K562 (cell line): Measurements from ENCODE around the gene PCDH1. TPM values are rescaled to one million over a fixed set of nuclear protein-coding genes. Genes with fewer than 3 reads are reported as not detected.

Experiments used
- CC2D1A ChIP-seq: fragments of 450-650 bp; IDR thresholded peaks from 2 replicates; pipeline ENCODE4 v1.6.1; 2017; ENCODE audit warnings: mild to moderate bottlenecking
- CXXC5 ChIP-seq: fragments of 250-450 bp; sonication (Bioruptor Pico); IDR thresholded peaks from 2 replicates; pipeline ENCODE4 v1.8.0; 2022; ENCODE audit warnings: inconsistent platforms, mild to moderate bottlenecking, moderate library complexity
- ERF ChIP-seq: fragments of 450-650 bp; formaldehyde crosslinking; IDR thresholded peaks from 2 replicates; pipeline ENCODE4 v1.4.0; 2020; ENCODE audit warnings: mild to moderate bottlenecking, mixed read lengths
- EZH2 ChIP-seq: IDR thresholded peaks from 2 replicates; pipeline ENCODE4 v1.6.1; 2012; ENCODE audit warnings: low read depth, mild to moderate bottlenecking, inconsistent platforms, low read length, borderline replicate concordance
- FOXA1 ChIP-seq: fragments of 450-650 bp; IDR thresholded peaks from 2 replicates; pipeline ENCODE4 v1.6.1; 2016; ENCODE audit warnings: mild to moderate bottlenecking, borderline replicate concordance
- GABPB2 ChIP-seq: fragments of 250-450 bp; sonication (Bioruptor Pico); conservative IDR thresholded peaks from 2 replicates; pipeline ENCODE4 v1.5.1; 2021; ENCODE audit warnings: mild to moderate bottlenecking
- GTF2F1 ChIP-seq: IDR thresholded peaks from 2 replicates; pipeline ENCODE4 v1.6.1; 2011; ENCODE audit warnings: low read depth, low read length, improper control_type of control experiment
- KLF13 ChIP-seq: fragments of 450-650 bp; IDR thresholded peaks from 2 replicates; pipeline ENCODE4 v1.6.1; 2016; ENCODE audit warnings: missing genetic modification characterization, low read depth, mild to moderate bottlenecking, missing compliant biosample characterization, moderate library complexity, borderline replicate concordance
- MTF1 ChIP-seq: fragments of 250-450 bp; sonication (Bioruptor Pico); IDR thresholded peaks from 2 replicates; pipeline ENCODE4 v1.9.0; 2021; ENCODE audit warnings: moderate library complexity, mild to moderate bottlenecking, inconsistent platforms, borderline replicate concordance
- NFIX ChIP-seq: fragments of 250-450 bp; sonication (Bioruptor Pico); IDR thresholded peaks from 2 replicates; pipeline ENCODE4 v1.4.0; 2020; ENCODE audit warnings: low read depth, mild to moderate bottlenecking, moderate library complexity
- PML ChIP-seq: IDR thresholded peaks from 2 replicates; pipeline ENCODE4 v1.6.1; 2012; ENCODE audit warnings: low read length, inconsistent platforms
- PPARD ChIP-seq: fragments of 250-450 bp; sonication (Bioruptor Pico); IDR thresholded peaks from 2 replicates; pipeline ENCODE4 v1.8.0; 2022; ENCODE audit warnings: inconsistent platforms, mild to moderate bottlenecking, moderate library complexity
- PTBP1 ChIP-seq: fragments of 200-400 bp; formaldehyde crosslinking; IDR thresholded peaks from 2 replicates; pipeline ENCODE4 v1.6.1; 2017; ENCODE audit warnings: low read depth, low read length
- RBM39 ChIP-seq: fragments of 200-400 bp; formaldehyde crosslinking; optimal IDR thresholded peaks from 2 replicates; pipeline ENCODE3; 2018; ENCODE audit warnings: low read depth, low read length
- SRSF9 ChIP-seq: fragments of 200-400 bp; formaldehyde crosslinking; IDR thresholded peaks from 2 replicates; pipeline ENCODE4 v1.6.1; 2017; ENCODE audit warnings: low read depth, low read length, borderline replicate concordance
- ZBTB43 ChIP-seq: sonication (generic); formaldehyde crosslinking; IDR thresholded peaks from 2 replicates; pipeline ENCODE4 v1.8.0; 2023; ENCODE audit warnings: mild to moderate bottlenecking, missing genetic modification reagents
- ZBTB5 ChIP-seq: fragments of 450-650 bp; IDR thresholded peaks from 2 replicates; pipeline ENCODE4 v1.6.1; 2017; ENCODE audit warnings: antibody characterized with exemption
- ZKSCAN1 ChIP-seq: fragments of 150-350 bp; IDR thresholded peaks from 2 replicates; pipeline ENCODE4 v1.6.1; 2016; ENCODE audit warnings: low read depth, low read length
- ZNF41 ChIP-seq: fragments of 250-450 bp; sonication (Bioruptor Pico); conservative IDR thresholded peaks from 2 replicates; pipeline ENCODE4 v1.4.0; 2020; ENCODE audit warnings: mild to moderate bottlenecking
- ZNF512 ChIP-seq: IDR thresholded peaks from 2 replicates; pipeline ENCODE4 v1.6.1; 2016; ENCODE audit warnings: missing genetic modification characterization, missing compliant biosample characterization
- ZNF561 ChIP-seq: fragments of 450-650 bp; formaldehyde crosslinking; conservative IDR thresholded peaks from 2 replicates; pipeline ENCODE4 v1.4.0; 2020; ENCODE audit warnings: mild to moderate bottlenecking, moderate library complexity
- ZNF717 ChIP-seq: fragments of 250-450 bp; sonication (Bioruptor Pico); IDR thresholded peaks from 2 replicates; pipeline ENCODE4 v1.5.0; 2021
- polyA plus RNA-seq, 8 experiments: library from polyadenylated mRNA; depleted of rRNA in 4 of 8; stranded (reverse) in 5 of 8; unstranded in 3 of 8; fragments of >200 nt; fragmentation: Nextera tagmentation in 2 of 8; fragmentation: Illumina TruSeq in 1 of 8; extraction: Ambion mirVana in 2 of 8; extraction: Trizol in 1 of 8; gene quantifications; 2 replicates each; pipeline versions ENCODE4 v1.2.1 to v1.2.3, GENCODE V29; 2011 to 2014; ENCODE audit warnings: inconsistent platforms in 1 of 8, missing spikeins in 1 of 8
- total RNA-seq, 7 experiments: library from RNA; depleted of rRNA in 6 of 7; stranded (reverse); fragments of >200 nt in 6 of 7; fragmentation: Illumina TruSeq in 2 of 7; extraction: Trizol in 2 of 7; gene quantifications; 2 replicates each; pipeline versions ENCODE4 v1.2.1 to v1.2.3, GENCODE V29; 2011 to 2021; ENCODE audit warnings: low replicate concordance in 1 of 7
- TF ChIP-seq, protein P1 (sequence below): fragments of 450-650 bp; formaldehyde crosslinking; IDR thresholded peaks from 2 replicates; pipeline ENCODE4 v1.4.0; 2022; ENCODE audit warnings: missing genetic modification characterization

Gene PCDH1
- total and polyA plus RNA-seq, 9 of the 15 experiments (the other 6 are each of a cell fraction or from before 2014, with no cell fraction given), result 0.11 to 3.6 (median 1.9) TPM; not detected in 1

DNA sequence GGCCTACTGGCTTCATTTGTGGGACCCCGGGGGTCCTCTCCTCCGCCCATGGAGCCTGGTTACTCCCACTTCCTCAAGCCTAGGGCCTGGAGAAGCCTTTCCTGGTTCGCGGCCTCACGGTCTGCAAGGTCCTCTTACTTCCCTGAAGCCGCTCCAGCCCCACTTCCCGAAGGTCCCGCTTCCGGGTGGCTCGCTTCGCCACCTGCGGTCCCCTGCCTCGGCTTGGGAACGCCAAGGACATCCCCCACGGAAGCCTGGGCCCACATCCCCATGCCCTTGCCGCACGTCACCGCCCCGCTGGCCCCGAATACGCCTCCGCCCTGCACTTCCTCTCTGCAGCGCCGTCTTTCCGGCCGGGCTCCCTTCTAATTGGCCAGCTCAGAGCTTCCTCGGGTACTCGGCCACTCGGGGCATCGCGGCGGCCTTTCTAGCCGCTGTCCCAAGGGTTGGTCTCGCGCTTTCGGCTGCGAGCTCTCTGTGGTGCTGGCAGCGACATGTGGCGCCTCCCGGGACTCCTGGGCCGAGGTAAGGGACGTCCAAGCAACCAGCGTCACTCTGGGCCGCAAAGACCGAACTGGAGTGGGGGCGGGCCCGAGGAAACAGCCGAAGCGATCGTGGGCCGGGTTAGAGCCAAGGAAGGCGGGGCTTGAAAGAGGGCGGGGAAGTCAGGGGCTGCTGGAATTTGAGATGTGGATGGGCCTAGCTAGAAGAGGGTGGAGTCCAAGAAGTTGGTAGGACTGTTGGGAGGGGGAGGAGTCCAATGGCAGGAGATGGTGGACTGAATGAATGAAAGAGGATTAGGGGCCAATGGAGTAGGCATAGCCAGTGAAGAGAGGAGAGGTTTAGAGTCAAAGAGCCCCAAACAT lies 45.5 kb upstream of the PCDH1 start, which contains the start of gene DELE1 (continued):
- TF ChIP-seq ZBTB5 (no peak), PPARD (CRISPR knock-in tag) (no peak), ZNF717 (CRISPR knock-in tag) (no peak), ZBTB43 (no peak), MTF1 (no peak), ERF (CRISPR knock-in tag) (0 out of 2 replicates have a peak, but pooled peaks have one; percentile 11), GTF2F1 (0 out of 2 replicates have a peak, but pooled peaks have one; percentile 12), ZNF512 (tag) (no peak), NFIX (CRISPR knock-in tag) (no peak), SRSF9 (no peak), ZKSCAN1 (no peak), EZH2 (no peak), PML (peak; percentile 68; the same call in 1 of the 2 replicates), FOXA1 (no peak), ZNF561 (CRISPR knock-in tag) (no peak), RBM39 (no peak), GABPB2 (CRISPR knock-in tag) (0 out of 2 replicates have a peak, but pooled peaks have one; percentile 14), KLF13 (no peak), PTBP1 (no peak), CC2D1A (no peak), ZNF41 (no peak), CXXC5 (peak; percentile 73)
- TF ChIP-seq, protein P1, sequence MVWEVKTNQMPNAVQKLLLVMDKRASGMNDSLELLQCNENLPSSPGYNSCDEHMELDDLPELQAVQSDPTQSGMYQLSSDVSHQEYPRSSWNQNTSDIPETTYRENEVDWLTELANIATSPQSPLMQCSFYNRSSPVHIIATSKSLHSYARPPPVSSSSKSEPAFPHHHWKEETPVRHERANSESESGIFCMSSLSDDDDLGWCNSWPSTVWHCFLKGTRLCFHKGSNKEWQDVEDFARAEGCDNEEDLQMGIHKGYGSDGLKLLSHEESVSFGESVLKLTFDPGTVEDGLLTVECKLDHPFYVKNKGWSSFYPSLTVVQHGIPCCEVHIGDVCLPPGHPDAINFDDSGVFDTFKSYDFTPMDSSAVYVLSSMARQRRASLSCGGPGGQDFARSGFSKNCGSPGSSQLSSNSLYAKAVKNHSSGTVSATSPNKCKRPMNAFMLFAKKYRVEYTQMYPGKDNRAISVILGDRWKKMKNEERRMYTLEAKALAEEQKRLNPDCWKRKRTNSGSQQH (CRISPR knock-in tag), result peak; percentile 95
